Measurements from ENCODE around the gene PTPN18.

The PTPN18 gene

GRCh38 chr2:130341562-130342019 lies 14.3 kb upstream of the PTPN18 start:
- peak; percentile 51 for DNase-seq

DNA sequence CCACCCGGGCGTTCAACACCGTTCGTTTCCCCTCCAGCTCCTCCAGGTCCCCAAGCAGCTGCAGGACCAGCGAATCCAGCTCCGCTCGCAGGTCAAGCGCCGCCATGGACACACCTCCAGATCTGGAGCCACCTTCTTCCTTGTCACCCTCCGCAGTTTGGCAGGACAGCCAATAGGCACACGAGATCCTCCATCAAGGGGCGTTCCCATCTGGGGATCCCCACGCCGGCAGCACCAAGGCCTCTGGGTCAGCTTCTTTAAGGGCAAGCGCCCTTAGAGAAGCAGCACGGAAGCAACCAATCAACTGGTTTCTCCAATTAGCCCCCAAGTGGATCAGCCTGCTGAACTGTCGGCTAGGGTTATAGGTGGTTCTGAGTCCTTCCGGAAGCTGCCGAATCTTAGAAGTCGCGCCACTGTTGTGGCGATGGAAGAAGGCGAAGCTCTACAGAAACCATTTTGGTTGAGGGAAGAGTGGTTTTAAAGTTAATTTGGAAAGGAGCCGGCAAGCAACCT lies 13.8 kb upstream of the PTPN18 start:
- peak; percentile 88 for DNase-seq

- DNase-seq = peak; percentile 95
Observed at GRCh38 chr2:130342533-130343275, 13.2 kb upstream of the PTPN18 start, which contains the start of gene IMP4. TSS of gene IMP4 (plus strand) at chr2:130342897. CDS start at chr2:130342933, 36 bp downstream.

DNA sequence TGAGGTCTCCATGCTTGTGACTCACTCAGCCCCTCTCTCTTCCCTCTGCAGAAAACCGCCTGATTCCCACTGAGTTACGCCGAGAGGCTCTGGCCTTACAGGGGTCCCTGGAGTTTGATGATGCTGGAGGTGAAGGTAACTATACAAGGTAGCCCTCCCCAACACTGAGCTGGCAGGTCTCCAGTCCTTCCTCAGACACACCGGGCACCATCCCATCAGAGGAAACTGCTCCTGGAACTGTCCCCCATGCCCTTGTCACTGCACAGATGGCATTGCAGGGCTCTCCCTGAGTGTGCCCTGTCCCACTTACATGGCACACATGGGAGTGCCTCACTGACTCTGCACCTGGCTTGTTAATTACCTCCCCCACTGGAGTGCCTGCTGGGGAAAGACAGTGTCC lies 11.3 kb upstream of the PTPN18 start:
- DNase-seq = no peak

DNA sequence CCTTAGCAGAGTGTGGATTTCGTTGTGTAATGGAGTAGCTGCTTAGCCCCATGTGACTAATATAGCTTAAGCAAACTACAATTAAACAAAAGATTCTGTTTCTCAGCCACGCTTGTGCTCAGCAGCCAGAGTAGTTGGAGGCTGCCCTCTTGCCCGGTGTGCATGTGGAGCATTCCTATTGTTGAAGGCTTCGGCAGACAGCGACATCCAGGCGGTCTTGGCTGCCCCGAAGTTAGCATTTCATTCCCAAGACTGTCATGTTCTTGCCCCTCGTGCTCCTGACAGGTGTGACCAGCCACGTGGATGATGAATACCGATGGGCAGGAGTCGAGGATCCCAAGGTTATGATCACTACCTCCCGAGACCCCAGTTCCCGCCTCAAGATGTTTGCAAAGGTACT lies 10.8 kb upstream of the PTPN18 start:
- no peak for DNase-seq

- no peak for DNase-seq
Observed at GRCh38 chr2:130345611-130346010, 10.2 kb upstream of the PTPN18 start.

DNA sequence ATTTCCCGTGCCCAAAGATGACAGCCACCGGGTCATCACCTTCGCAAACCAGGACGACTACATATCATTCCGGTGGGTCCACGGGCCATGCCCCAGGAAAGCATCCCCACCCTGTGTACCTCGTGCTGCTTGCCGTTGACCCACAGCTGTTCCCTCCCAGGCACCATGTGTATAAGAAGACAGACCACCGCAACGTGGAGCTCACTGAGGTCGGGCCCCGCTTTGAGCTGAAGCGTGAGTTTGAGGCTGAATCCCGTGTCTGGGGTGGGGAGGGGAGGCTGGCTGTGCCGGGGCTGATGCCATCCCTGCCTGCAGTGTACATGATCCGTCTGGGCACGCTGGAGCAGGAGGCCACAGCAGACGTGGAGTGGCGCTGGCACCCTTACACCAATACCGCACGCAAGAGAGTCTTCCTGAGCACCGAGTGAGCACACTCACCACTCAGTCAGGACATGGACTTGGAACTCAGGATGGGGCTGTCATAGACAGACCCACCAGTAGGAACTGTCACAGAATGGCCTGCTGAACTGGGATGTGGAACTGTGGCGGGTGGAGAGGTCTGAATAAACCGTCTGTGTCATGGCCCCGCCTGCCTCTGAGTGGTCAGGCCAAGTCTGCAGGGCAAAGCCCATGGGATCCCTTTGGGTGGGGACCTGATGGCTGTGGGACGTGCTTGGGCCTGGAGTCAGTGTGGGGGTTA lies 9.7 kb upstream of the PTPN18 start:
- DNase-seq = no peak

DNA sequence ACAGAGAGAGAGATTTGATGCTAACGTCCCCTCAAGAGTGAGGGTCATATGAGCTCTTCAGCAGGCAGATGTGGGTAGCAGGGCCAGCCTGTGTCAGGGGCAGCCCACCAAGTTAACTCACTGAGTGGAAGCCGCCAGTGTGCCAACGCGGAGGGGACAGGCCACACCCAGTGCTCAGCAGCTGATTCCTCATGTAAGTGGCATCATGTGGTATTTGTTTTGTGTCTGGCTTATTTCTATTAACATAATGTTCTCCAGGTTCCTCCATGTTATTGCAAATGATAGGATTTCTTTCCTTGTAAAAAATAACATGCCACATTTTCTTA lies 9.2 kb upstream of the PTPN18 start:
- no peak for DNase-seq

DNA sequence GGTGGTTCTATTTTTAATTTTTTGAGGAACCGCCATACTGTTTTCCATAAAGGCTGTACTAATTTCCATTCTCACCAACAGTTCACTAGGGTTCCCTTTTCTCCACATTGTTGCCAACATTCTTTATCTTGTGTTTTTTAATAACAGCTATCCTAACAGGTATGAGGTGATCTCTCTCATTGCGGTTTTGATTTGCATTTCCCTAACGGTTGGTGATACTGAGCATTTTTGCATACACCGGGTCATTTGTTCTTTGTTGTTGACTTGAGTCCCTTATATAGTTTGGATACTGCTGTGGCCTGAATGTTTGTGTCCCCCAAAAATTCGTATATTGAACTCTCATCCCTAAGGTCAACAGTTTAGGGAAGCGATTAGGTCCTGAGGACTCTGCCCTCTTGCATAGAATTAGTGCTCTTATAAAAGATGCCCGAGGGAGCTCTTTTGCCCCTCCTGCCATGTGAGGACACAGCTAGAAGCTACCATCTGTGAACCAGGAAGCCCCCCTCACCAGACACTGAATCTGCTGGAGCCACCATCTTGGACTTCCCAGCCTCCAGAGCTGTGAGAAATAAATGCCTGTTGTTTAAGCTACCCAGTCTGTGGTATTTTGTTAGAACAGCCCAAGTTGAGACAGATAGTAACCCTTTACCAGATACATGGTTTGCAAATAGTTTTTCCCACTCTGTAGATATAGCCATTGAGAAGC lies 8.5 kb upstream of the PTPN18 start:
- DNase-seq = no peak

- no peak for DNase-seq
Observed at GRCh38 chr2:130349174-130349573, 6.7 kb upstream of the PTPN18 start.

- no peak for DNase-seq
Observed at GRCh38 chr2:130351711-130352110, 4.1 kb upstream of the PTPN18 start.

GRCh38 chr2:130352237-130352636 lies 3.6 kb upstream of the PTPN18 start:
- no peak for DNase-seq

DNA sequence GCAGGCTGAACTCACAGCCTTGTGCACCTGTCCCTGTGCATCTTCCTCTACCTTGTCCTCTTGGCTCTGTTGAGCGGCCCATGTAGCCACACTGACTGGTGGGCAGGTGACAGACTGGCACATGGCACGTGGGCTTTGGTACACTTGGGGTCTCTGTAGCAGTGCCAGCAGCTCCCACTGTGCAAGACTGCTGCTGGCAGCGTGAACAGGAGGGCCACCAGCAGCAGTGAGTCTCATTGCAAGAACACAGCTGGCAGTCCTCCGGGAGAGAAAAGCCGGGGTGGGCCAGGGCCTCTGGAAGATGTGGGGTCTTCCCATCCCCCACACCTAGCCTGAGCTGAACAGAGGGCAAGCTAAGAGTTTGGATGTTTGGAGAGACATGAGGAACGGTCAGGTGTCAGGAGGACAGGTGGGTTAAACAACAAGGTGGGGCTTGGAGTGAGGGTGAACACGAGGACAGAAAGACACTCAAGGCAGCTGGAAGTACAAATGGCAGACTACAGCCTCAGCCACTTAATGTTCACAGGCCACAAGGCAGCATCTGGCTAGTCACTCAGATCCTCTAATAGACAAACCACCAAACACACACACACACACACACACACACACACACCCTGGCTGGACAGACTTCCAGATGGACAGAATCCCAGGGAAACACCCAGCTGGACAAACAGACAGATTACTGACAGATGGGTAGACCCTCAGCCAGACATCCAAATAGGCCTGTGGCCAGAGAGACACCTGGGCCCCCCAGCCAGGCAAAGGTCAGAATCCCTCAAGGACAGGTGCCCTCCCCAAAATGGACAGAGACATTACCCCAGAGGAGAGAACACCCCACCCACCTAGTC lies 2.3 kb upstream of the PTPN18 start:
- DNase-seq = no peak

DNA sequence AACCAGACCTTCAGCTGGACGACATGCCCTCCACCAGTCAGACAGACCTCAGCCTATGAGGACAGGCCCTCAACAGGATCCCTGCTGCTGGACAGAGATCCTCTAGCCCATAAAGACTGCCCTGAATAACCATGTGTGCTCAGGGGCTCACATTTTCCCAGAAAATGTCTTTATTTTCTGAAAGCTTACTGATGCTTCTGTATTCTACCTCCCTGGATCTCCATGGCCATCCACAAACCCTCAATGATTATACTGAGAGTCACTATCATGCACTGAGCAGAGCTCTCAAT lies 1.8 kb upstream of the PTPN18 start:
- no peak for DNase-seq

DNA sequence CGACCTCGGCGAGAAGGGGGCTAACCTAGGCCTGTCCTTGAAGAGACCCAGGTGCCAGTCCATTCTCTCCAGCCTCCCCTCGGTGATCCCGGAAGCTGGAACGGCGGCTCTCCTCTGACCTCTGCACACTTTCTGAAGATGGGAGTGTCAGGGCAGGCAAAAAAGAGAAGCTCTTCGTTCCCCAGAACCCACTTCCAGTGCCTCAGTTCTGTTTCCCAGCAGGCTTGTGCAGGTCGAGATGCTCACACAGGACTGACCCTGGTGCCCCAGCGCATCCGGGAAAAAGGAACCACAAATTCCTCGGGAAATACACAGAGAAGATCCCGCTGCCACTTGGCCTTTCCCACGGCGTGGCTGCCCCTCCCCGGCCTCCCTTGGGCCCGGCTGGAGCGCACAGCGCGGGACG lies 681 bp upstream of the PTPN18 start:
- no peak for DNase-seq

DNA sequence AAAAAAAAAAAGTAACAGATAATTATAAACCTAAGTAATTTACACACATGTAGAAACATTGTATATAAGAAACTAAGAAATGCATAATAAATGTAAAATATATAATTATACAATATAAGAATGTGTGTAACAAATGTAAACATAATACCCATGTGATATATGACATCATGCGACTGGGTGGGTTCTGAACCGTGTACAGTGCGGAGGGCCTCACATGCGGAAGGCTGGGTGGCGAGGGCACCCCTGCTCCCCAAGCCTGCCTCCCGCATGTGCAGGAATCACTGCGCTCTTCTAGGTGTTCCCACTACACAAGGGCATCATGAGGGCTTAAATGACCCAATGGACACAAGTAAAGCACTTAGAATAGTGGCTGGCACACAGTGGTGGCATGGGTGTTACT lies 2.0 kb downstream of the PTPN18 start:
- DNase-seq = no peak

DNA sequence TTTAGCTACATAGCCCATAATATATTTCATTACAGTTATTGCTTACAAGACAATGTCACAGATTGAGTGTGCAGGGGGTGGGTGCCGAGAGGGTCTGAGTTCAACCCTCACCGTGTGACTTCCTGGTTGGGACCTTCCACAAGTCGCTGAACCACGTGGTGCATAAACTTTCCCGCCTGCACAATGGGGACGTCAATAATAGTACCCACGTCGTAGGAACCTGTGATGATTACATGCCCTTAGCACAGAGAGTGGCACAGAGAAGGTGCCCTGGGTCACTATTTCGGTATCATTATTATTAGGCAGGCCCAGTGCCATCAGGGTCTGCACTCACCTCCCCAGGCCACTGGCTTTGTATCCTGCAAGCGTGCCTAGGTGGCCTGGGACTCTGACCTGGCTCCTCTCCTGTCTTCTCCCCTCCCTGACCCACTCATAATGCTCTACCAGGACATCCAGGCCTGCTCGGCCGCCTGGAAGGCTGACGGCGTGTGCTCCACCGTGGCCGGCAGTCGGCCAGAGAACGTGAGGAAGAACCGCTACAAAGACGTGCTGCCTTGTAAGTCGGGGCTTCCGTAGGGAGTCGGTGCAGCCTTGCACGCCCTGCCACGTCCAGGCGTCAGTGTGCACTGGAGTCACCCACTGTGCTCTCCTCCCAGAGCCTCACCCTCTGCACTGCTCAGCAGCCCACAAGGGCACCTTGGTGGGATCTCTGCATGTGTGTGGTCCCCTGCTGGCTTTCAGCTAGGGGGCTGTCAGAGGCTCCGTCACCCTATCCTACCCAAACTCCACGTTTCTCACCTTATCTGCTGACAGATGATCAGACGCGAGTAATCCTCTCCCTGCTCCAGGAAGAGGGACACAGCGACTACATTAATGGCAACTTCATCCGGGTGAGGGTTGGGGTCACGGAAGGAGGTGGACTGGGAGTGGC lies 2.8 kb downstream of the PTPN18 start:
- no peak for DNase-seq

GRCh38 chr2:130359466-130359865 lies 3.6 kb downstream of the PTPN18 start:
- no peak for DNase-seq

- no peak for DNase-seq
Observed at GRCh38 chr2:130363479-130363878, 7.6 kb downstream of the PTPN18 start.

DNA sequence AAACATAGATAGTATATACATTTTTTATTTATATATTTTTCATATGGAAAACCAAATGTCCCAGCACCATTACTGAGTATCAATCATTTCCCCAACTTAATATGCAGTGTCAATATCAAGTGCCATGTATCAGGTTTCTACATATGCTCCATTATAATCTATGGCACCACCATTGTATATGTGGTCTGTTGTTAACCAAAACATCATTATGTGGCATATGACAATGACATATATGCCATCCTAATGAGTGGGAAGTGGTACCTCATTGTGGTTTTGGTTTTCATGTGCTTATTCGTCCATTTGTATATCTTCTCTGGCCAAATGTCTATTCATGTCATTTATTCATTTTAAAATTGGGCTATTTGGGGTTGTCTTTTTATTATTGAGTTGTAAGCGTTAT lies 9.2 kb downstream of the PTPN18 start:
- DNase-seq = no peak

- DNase-seq = no peak
Observed at GRCh38 chr2:130365963-130366362, 10.1 kb downstream of the PTPN18 start.

GRCh38 chr2:130366720-130367119 lies 10.9 kb downstream of the PTPN18 start:
- no peak for DNase-seq
